Activated CD4-positive, alpha-beta memory T cell treated with anti-CD3 and anti-CD28 coated beads for 36 hours (primary cell): ENCODE data around the gene RNU7-1. TPM values are rescaled to one million over a fixed set of nuclear protein-coding genes. Genes with fewer than 3 reads are reported as not detected.

Experiments used
- CTCF ChIA-PET: fragments of 350-600 bp; sonication (Branson Sonifier 250); formaldehyde crosslinking; loops from one replicate; lab custom pipeline; 2021; ENCODE audit warnings: antibody characterized with exemption, inconsistent platforms; lab: Charles Lee
- POLR2A ChIA-PET: fragments of 350-600 bp; sonication (Branson Sonifier 250); formaldehyde crosslinking; loops from one replicate; lab custom pipeline; 2021; ENCODE audit warnings: antibody characterized with exemption; lab: Charles Lee
- DNase-seq: peaks from one replicate; pipeline ENCODE4 v3.0.0-alpha.2; 2020
- H3K27ac Mint-ChIP-seq: one replicate; pipeline ENCODE4 v1.8.0; 2021; ENCODE audit warnings: mixed read lengths
- H3K27me3 Mint-ChIP-seq: one replicate; pipeline ENCODE4 v1.8.0; 2021; ENCODE audit warnings: mixed read lengths
- H3K36me3 Mint-ChIP-seq: one replicate; pipeline ENCODE4 v1.8.0; 2021; ENCODE audit warnings: mixed read lengths
- H3K4me1 Mint-ChIP-seq: one replicate; pipeline ENCODE4 v1.8.0; 2021; ENCODE audit warnings: low read depth, mixed read lengths
- H3K4me3 Mint-ChIP-seq: one replicate; pipeline ENCODE4 v1.8.0; 2021; ENCODE audit warnings: mild to moderate bottlenecking, mixed read lengths
- H3K9me3 Mint-ChIP-seq: one replicate; pipeline ENCODE4 v1.8.0; 2021; ENCODE audit warnings: mixed read lengths
- intact Hi-C: fragments of 100-400 bp; cut with micrococcal nuclease; formaldehyde crosslinking; loops from one replicate; pipeline ENCODE4 v1.15.1; 2023
- microRNA-seq: library from miRNA; unstranded; fragments of <30 nt; microRNA quantifications from one replicate; pipeline ENCODE4 v1.2.0, GENCODE V29; 2022; ENCODE audit warnings: borderline number of aligned reads, borderline microRNAs expressed, borderline replicate concordance
- total RNA-seq, 2 experiments: library from RNA; stranded (reverse); gene quantifications; one replicate each; pipeline ENCODE4 v1.2.3, GENCODE V29; 2021

Gene RNU7-1
- total RNA-seq, 2 experiments from 2014 or later, result not detected

GRCh38 chr12:6980075-6980474, 36.5 kb downstream of the RNU7-1 start:
- intact Hi-C loops, result no loop called here
- ChIA-PET POLR2A (no interaction called here), CTCF (interaction anchor here (0.6 kb wide), 1 partner anchor 701 kb away, joined by 5 read pairs; no protein-coding TSS in a partner anchor)
- no peak overlapping the region for H3K4me3 Mint-ChIP-seq
- H3K4me1 Mint-ChIP-seq, result no peaks in the 10 kb centered on the region
- no peak for DNase-seq
- peaks cover 56% of the 10 kb centered on the region for H3K36me3 Mint-ChIP-seq
- no peak overlapping the region for H3K27ac Mint-ChIP-seq
- H3K27me3 Mint-ChIP-seq, result no peaks in the 10 kb centered on the region
- H3K9me3 Mint-ChIP-seq, result no peaks in the 10 kb centered on the region

- DNase-seq, result no peak
- no peak overlapping the region for H3K27ac Mint-ChIP-seq
- H3K4me1 Mint-ChIP-seq, result no peaks in the 10 kb centered on the region
- ChIA-PET CTCF (no interaction called here), POLR2A (no interaction called here)
- no peaks in the 10 kb centered on the region for H3K27me3 Mint-ChIP-seq
- H3K9me3 Mint-ChIP-seq, result no peaks in the 10 kb centered on the region
- intact Hi-C loops, result no loop called here
- H3K4me3 Mint-ChIP-seq, result no peak overlapping the region
- peaks cover 51% of the 10 kb centered on the region for H3K36me3 Mint-ChIP-seq
Measured at GRCh38 chr12:6980740-6981139, 37.1 kb downstream of the RNU7-1 start.

GRCh38 chr12:6981152-6982052, 37.8 kb downstream of the RNU7-1 start:
- ChIA-PET CTCF (no interaction called here), POLR2A (no interaction called here)
- Mint-ChIP-seq H3K27me3 (no peaks in the 10 kb centered on the region), H3K9me3 (no peaks in the 10 kb centered on the region), H3K4me1 (no peaks in the 10 kb centered on the region), H3K4me3 (no peak overlapping the region), H3K36me3 (peaks cover 45% of the 10 kb centered on the region), H3K27ac (no peak overlapping the region)
- intact Hi-C loops, result no loop called here
- no peak for DNase-seq

- intact Hi-C loops, result no loop called here
- Mint-ChIP-seq H3K4me1 (no peaks in the 10 kb centered on the region), H3K27ac (no peak overlapping the region), H3K4me3 (no peak overlapping the region), H3K9me3 (no peaks in the 10 kb centered on the region), H3K27me3 (no peaks in the 10 kb centered on the region), H3K36me3 (peaks cover 40% of the 10 kb centered on the region)
- CTCF ChIA-PET, result interaction anchor here (1.1 to 1.3 kb wide), 2 partner anchors 127 to 130 kb away, joined by 3 to 4 read pairs; partner anchors contain the start of gene C1RL
- no peak for DNase-seq
- POLR2A ChIA-PET, result no interaction called here
Measured at GRCh38 chr12:6982532-6982931, 38.9 kb downstream of the RNU7-1 start.

GRCh38 chr12:6987956-6988553, 44.4 kb downstream of the RNU7-1 start:
- intact Hi-C loops, result no loop called here
- no peak for DNase-seq

More at GRCh38 chr12:6987956-6988553, 44.4 kb downstream of the RNU7-1 start:
- POLR2A ChIA-PET, result no interaction called here
- CTCF ChIA-PET, result no interaction called here
- no peak overlapping the region for H3K27ac Mint-ChIP-seq
- H3K4me3 Mint-ChIP-seq, result no peak overlapping the region
- no peaks in the 10 kb centered on the region for H3K4me1 Mint-ChIP-seq
- H3K27me3 Mint-ChIP-seq, result no peaks in the 10 kb centered on the region
- no peaks in the 10 kb centered on the region for H3K9me3 Mint-ChIP-seq
- H3K36me3 Mint-ChIP-seq, result peaks cover 20% of the 10 kb centered on the region

Small RNA genes lying within 50 kb of the gene (microRNA-seq; reads per million reads assigned to microRNA genes)
- gene MIR141 (62.1 reads per million, percentile 60 among the genes with 10 or more reads in this experiment), gene MIR200C (400 reads per million, percentile 80 among the genes with 10 or more reads in this experiment)

Other genes with a start within 250 kb of the RNU7-1 start
- gene PIANP, start 243.0 kb upstream of the RNU7-1 start, total RNA-seq, result under 1 TPM; 0.17 to 0.44 TPM
- gene COPS7A, start 219.8 kb upstream of the RNU7-1 start, total RNA-seq, result 10 to 100 TPM; 37.6 to 39.4 TPM
- 100 to 1,000 TPM; 140 to 141 TPM for gene MLF2, start 190.7 kb upstream of the RNU7-1 start, total RNA-seq
- 100 to 1,000 TPM; 104 to 109 TPM for gene PTMS, start 177.5 kb upstream of the RNU7-1 start, total RNA-seq
- 100 to 1,000 TPM; 169 to 172 TPM for gene LAG3, start 171.3 kb upstream of the RNU7-1 start, total RNA-seq
- 100 to 1,000 TPM; 290 to 300 TPM for gene CD4, start 154.3 kb upstream of the RNU7-1 start, total RNA-seq
- gene GPR162, start 122.0 kb upstream of the RNU7-1 start, total RNA-seq, result under 1 TPM in 1 of 2 experiments, not detected in 1; 0.31 TPM
- 1 to 10 TPM; 2.5 to 2.7 TPM for gene P3H3, start 115.4 kb upstream of the RNU7-1 start, total RNA-seq
- under 1 TPM; 0.22 to 0.78 TPM for gene GNB3, start 102.9 kb upstream of the RNU7-1 start, total RNA-seq
- gene CDCA3, start 92.5 kb upstream of the RNU7-1 start, total RNA-seq, result 10 to 100 TPM; 80.3 to 87.8 TPM
- 100 to 1,000 TPM; 125 to 130 TPM for gene USP5, start 91.7 kb upstream of the RNU7-1 start, total RNA-seq
- 1,000 to 10,000 TPM; 1,432 to 1,495 TPM for gene TPI1, start 76.3 kb upstream of the RNU7-1 start, total RNA-seq
- gene SPSB2, start 70.5 kb upstream of the RNU7-1 start, total RNA-seq, result 1 to 10 TPM; 3.8 to 4.7 TPM
- 1 to 10 TPM; 6.8 to 7.8 TPM for gene LRRC23, start 39.0 kb upstream of the RNU7-1 start, total RNA-seq
- gene ENO2, start 29.2 kb upstream of the RNU7-1 start, total RNA-seq, result 100 to 1,000 TPM; 185 to 193 TPM
- 10 to 100 TPM; 34.8 to 37.8 TPM for gene ATN1, start 15.9 kb upstream of the RNU7-1 start, total RNA-seq
- 100 to 1,000 TPM; 257 to 272 TPM for gene C12orf57, start 206 bp downstream of the RNU7-1 start, total RNA-seq
- 100 to 1,000 TPM; 321 to 324 TPM for gene PTPN6, start 7.5 kb downstream of the RNU7-1 start, total RNA-seq
- 100 to 1,000 TPM; 334 to 346 TPM for gene PHB2, start 26.8 kb downstream of the RNU7-1 start, total RNA-seq
- gene EMG1, start 27.1 kb downstream of the RNU7-1 start, total RNA-seq, result 10 to 100 TPM; 76.5 to 81.5 TPM
- gene LPCAT3, start 74.7 kb downstream of the RNU7-1 start, total RNA-seq, result 10 to 100 TPM; 18.3 to 20.5 TPM
- 1 to 10 TPM; 1.7 to 2.0 TPM for gene C1S, start 116.9 kb downstream of the RNU7-1 start, total RNA-seq
- 1 to 10 TPM; 1.4 to 2.2 TPM for gene C1R, start 148.6 kb downstream of the RNU7-1 start, total RNA-seq
- 10 to 100 TPM; 17.1 to 22.6 TPM for gene C1RL, start 165.4 kb downstream of the RNU7-1 start, total RNA-seq
- under 1 TPM in 1 of 2 experiments, not detected in 1; 0.21 TPM for gene RBP5, start 185.1 kb downstream of the RNU7-1 start, total RNA-seq
- gene CLSTN3, start 186.6 kb downstream of the RNU7-1 start, total RNA-seq, result 10 to 100 TPM; 40.1 to 44.7 TPM
- 10 to 100 TPM; 26.0 to 27.9 TPM for gene PEX5, start 245.9 kb downstream of the RNU7-1 start, total RNA-seq